ENCODE data around the gene ZNF202. TPM values are rescaled to one million over a fixed set of nuclear protein-coding genes. Genes with fewer than 3 reads are reported as not detected.
A peak's percentile ranks its signal among the peaks of the same experiment; 100 is the strongest.

The ZNF202 gene
- total and polyA plus RNA-seq, 2 donors (not counting 1 experiment from before 2014, with no cell fraction given): 17.0 to 25.1 TPM

DNA sequence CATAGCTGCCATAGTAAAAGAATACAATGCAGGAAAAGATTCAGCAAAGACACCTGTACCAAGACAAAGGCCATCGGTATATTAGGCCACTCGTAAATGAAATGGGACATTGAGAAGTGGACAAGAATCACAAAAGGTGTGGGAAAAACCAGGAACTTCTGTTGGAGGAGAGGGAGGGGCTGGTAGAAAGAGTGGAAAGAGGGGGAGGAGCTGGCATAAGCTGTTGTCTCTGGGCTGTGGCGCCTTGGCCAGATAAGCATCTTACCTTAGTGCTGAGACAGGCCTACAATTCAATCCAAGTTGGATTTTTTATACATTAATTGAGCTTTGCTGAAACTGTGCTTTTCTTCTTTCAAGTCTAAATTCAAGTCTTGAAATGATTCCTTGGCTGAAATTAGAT lies 37.1 kb downstream of the ZNF202 start:
- intact Hi-C loops (cut with micrococcal nuclease): no loop called here
- TF ChIP-seq CTCF (IDR thresholded peaks at IDR 0.05) (no peak), EZH2 (IDR thresholded peaks at IDR 0.05; ENCODE audit: borderline replicate concordance, insufficient read depth, low read depth, low read length, poor library complexity, severe bottlenecking) (no peak)
- peaks cover 8 to 11% of the 10 kb centered on the region in 2 donors for H3K4me1 ChIP-seq (ENCODE audit: control insufficient read depth in 2 of 2, insufficient read depth in 2 of 2, low read length in 2 of 2)
- no peak overlapping the region for H2AFZ ChIP-seq (ENCODE audit: insufficient read depth, low read depth, low read length, poor library complexity, severe bottlenecking)
- H3K4me3 ChIP-seq (ENCODE audit: control extremely low read depth in 1 of 5, extremely low read depth in 1 of 5, insufficient read depth in 1 of 5, low read depth in 2 of 5, low read length in 4 of 5): no peak overlapping the region
- 100% methylated on average over 1 of the region's 3 CpGs for WGBS (ENCODE audit: insufficient coverage)
- H3K27me3 ChIP-seq (replicated peaks in 1 of 4; ENCODE audit: control extremely low read depth in 1 of 4, control insufficient read depth in 3 of 4, insufficient read depth in 4 of 4, low read length in 3 of 4): peaks cover 0 to 3% (median 0%) of the 10 kb centered on the region in 4 experiments
- ATAC-seq (ENCODE audit: low read depth): no peak
- H3K9ac ChIP-seq (ENCODE audit: low read length): no peak overlapping the region
- CTCF ChIA-PET: interaction anchor here (1.1 kb wide), 1 partner anchor 18 kb away, joined by 3 read pairs; no protein-coding TSS in a partner anchor
- POLR2A ChIA-PET: no interaction called here
- H3K27ac Mint-ChIP-seq: no peak overlapping the region
- H4K20me1 ChIP-seq (ENCODE audit: control insufficient read depth, insufficient read depth, low read length, poor library complexity, severe bottlenecking): no peaks in the 10 kb centered on the region
- H3K27me3 Mint-ChIP-seq: peaks cover 4% of the 10 kb centered on the region
- H3K4me1 Mint-ChIP-seq: peaks cover 19% of the 10 kb centered on the region
- no peak for DNase-seq
- H3K79me2 ChIP-seq (ENCODE audit: control insufficient read depth, insufficient read depth, low read length): no peaks in the 10 kb centered on the region
- H3K4me2 ChIP-seq (replicated peaks; ENCODE audit: low read depth, low read length, poor library complexity, severe bottlenecking): no peak overlapping the region
- no peaks in the 10 kb centered on the region for H3K9me3 Mint-ChIP-seq (ENCODE audit: insufficient read depth)
- no peaks in the 10 kb centered on the region for H3K36me3 ChIP-seq (replicated peaks in 1 of 2; ENCODE audit: control extremely low read depth in 1 of 2, control insufficient read depth in 1 of 2, extremely low read depth in 1 of 2, insufficient read depth in 2 of 2, low read length in 1 of 2)
- H3K9me3 ChIP-seq (ENCODE audit: control extremely low read depth in 1 of 3, control insufficient read depth in 2 of 3, insufficient read depth in 1 of 3, low read length in 2 of 3): no peaks in the 10 kb centered on the region
- no peak overlapping the region for H3K4me3 Mint-ChIP-seq
- H3K27ac ChIP-seq (ENCODE audit: low read length in 2 of 2): no peak overlapping the region

GRCh38 chr11:123702696-123703095 lies 38.8 kb downstream of the ZNF202 start:
- H3K4me3 Mint-ChIP-seq: no peak overlapping the region
- WGBS (ENCODE audit: insufficient coverage): 86% methylated on average over 2 of the region's 2 CpGs
- POLR2A ChIA-PET: no interaction called here

More at GRCh38 chr11:123702696-123703095, 38.8 kb downstream of the ZNF202 start:
- Histone ChIP-seq H3K27ac (ENCODE audit: low read length in 2 of 2) (no peak overlapping the region), H3K4me2 (replicated peaks; ENCODE audit: low read depth, low read length, poor library complexity, severe bottlenecking) (peak overlapping the region; percentile 44), H3K9me3 (ENCODE audit: control extremely low read depth in 1 of 3, control insufficient read depth in 2 of 3, insufficient read depth in 1 of 3, low read length in 2 of 3) (no peaks in the 10 kb centered on the region), H2AFZ (ENCODE audit: insufficient read depth, low read depth, low read length, poor library complexity, severe bottlenecking) (no peak overlapping the region), H3K9ac (ENCODE audit: low read length) (no peak overlapping the region), H4K20me1 (ENCODE audit: control insufficient read depth, insufficient read depth, low read length, poor library complexity, severe bottlenecking) (no peaks in the 10 kb centered on the region), H3K36me3 (replicated peaks in 1 of 2; ENCODE audit: control extremely low read depth in 1 of 2, control insufficient read depth in 1 of 2, extremely low read depth in 1 of 2, insufficient read depth in 2 of 2, low read length in 1 of 2) (no peaks in the 10 kb centered on the region), H3K4me1 (ENCODE audit: control insufficient read depth in 2 of 2, insufficient read depth in 2 of 2, low read length in 2 of 2) (peaks cover 8 to 11% of the 10 kb centered on the region in 2 donors), H3K4me3 (ENCODE audit: control extremely low read depth in 1 of 5, extremely low read depth in 1 of 5, insufficient read depth in 1 of 5, low read depth in 2 of 5, low read length in 4 of 5) (no peak overlapping the region), H3K27me3 (replicated peaks in 1 of 4; ENCODE audit: control extremely low read depth in 1 of 4, control insufficient read depth in 3 of 4, insufficient read depth in 4 of 4, low read length in 3 of 4) (peaks cover 0 to 3% (median 0%) of the 10 kb centered on the region in 4 experiments), H3K79me2 (ENCODE audit: control insufficient read depth, insufficient read depth, low read length) (no peaks in the 10 kb centered on the region)
- intact Hi-C loops (cut with micrococcal nuclease): no loop called here
- Mint-ChIP-seq H3K27me3 (peaks cover 7% of the 10 kb centered on the region), H3K4me1 (peaks cover 21% of the 10 kb centered on the region), H3K27ac (no peak overlapping the region), H3K9me3 (ENCODE audit: insufficient read depth) (no peaks in the 10 kb centered on the region)
- CTCF ChIA-PET: no interaction called here
- no peak for DNase-seq
- TF ChIP-seq EZH2 (IDR thresholded peaks at IDR 0.05; ENCODE audit: borderline replicate concordance, insufficient read depth, low read depth, low read length, poor library complexity, severe bottlenecking): no peak
- TF ChIP-seq CTCF (IDR thresholded peaks at IDR 0.05): no peak
- ATAC-seq (ENCODE audit: low read depth): no peak

Measured in B cell (primary cell).